ENCODE results near the gene NEXN. TPM values are rescaled to one million over a fixed set of nuclear protein-coding genes. Genes with fewer than 3 reads are reported as not detected.
"Not testable (repeated sequence)": the region's sequence is repeated elsewhere in the genome, so short reads cannot be mapped to it uniquely, and the experiment has no call there.

The NEXN gene
- total RNA-seq, 1 donor = 16.8 TPM

GRCh38 chr1:77910116-77910515 is 21.7 kb downstream of the NEXN start:
- no peak overlapping the region for H3K4me3 ChIP-seq (ENCODE audit: low read depth, low read length)

GRCh38 chr1:77918918-77919317 is 30.5 kb downstream of the NEXN start:
- H3K4me3 ChIP-seq (ENCODE audit: low read depth, low read length); DNase-seq (ENCODE audit: low read depth): not testable (repeated sequence)

More at GRCh38 chr1:77910116-77910515, 21.7 kb downstream of the NEXN start:
- DNase-seq (ENCODE audit: low read depth) = peak; percentile 17
- no peak for TF ChIP-seq CTCF (IDR thresholded peaks at IDR 0.05; ENCODE audit: insufficient read depth, low read depth, low read length)

GRCh38 chr1:77925518-77925917 is 37.1 kb downstream of the NEXN start:
- peak; percentile 82 for DNase-seq (ENCODE audit: low read depth)
- no peak overlapping the region for H3K4me3 ChIP-seq (ENCODE audit: low read depth, low read length)
- no peak for TF ChIP-seq CTCF (IDR thresholded peaks at IDR 0.05; ENCODE audit: insufficient read depth, low read depth, low read length)

GRCh38 chr1:77925956-77926355 is 37.5 kb downstream of the NEXN start:
- peak; percentile 44 for DNase-seq (ENCODE audit: low read depth)
- H3K4me3 ChIP-seq (ENCODE audit: low read depth, low read length) = no peak overlapping the region
- TF ChIP-seq CTCF (IDR thresholded peaks at IDR 0.05; ENCODE audit: insufficient read depth, low read depth, low read length) = no peak

GRCh38 chr1:77926561-77927357 is 38.3 kb downstream of the NEXN start:
- H3K4me3 ChIP-seq (ENCODE audit: low read depth, low read length) = peak overlapping the region; percentile 3
- DNase-seq (ENCODE audit: low read depth) = peak; percentile 45
- TF ChIP-seq CTCF (IDR thresholded peaks at IDR 0.05; ENCODE audit: insufficient read depth, low read depth, low read length) = no peak

- no peak overlapping the region for H3K4me3 ChIP-seq (ENCODE audit: low read depth, low read length)
- no peak for DNase-seq (ENCODE audit: low read depth)
- TF ChIP-seq CTCF (IDR thresholded peaks at IDR 0.05; ENCODE audit: insufficient read depth, low read depth, low read length) = no peak
These were observed 39.0 kb downstream of the NEXN start for GRCh38 chr1:77927414-77927813.

GRCh38 chr1:77929806-77930205 is 41.4 kb downstream of the NEXN start:
- DNase-seq (ENCODE audit: low read depth) = no peak
- TF ChIP-seq CTCF (IDR thresholded peaks at IDR 0.05; ENCODE audit: insufficient read depth, low read depth, low read length) = no peak
- H3K4me3 ChIP-seq (ENCODE audit: low read depth, low read length) = no peak overlapping the region

All from fibroblast of villous mesenchyme (primary cell).